K562 (cell line): ENCODE results near the gene DPY19L1. TPM values are rescaled to one million over a fixed set of nuclear protein-coding genes. Genes with fewer than 3 reads are reported as not detected.

Source experiments
- ATAC-seq: fragments of 200-7000 bp; cut with Tn5 transposase; 3 replicates; pipeline ENCODE4 v1.9.1; 2020; ENCODE audit warnings: moderate library complexity
- BruUV-seq: library from RNA; stranded (reverse); fragments of 400-500 nt; replicated peaks from 2 replicates; lab custom pipeline; 2021; lab: Mats Ljungman, UMichigan
- CTCF ChIA-PET: fragments of 300-600 bp; formaldehyde crosslinking; extraction: SDS; loops from one replicate; lab custom pipeline; 2021; ENCODE audit warnings: low intra/inter-chr PET ratio; lab: Yijun Ruan, JAX
- POLR2A ChIA-PET: fragments of 300-600, 350-650 bp; sonication (Branson Sonifier 250); formaldehyde crosslinking; extraction: SDS; loops from one replicate; lab custom pipeline; 2021; ENCODE audit warnings: antibody characterized with exemption, inconsistent platforms; lab: Yijun Ruan, JAX
- DNase-seq, 4 experiments: peaks; one replicate each; pipeline versions ENCODE4 v3.0.0 to v3.0.0-alpha.2; 2011 to 2018; ENCODE audit warnings: low spot score in 3 of 4, mixed read lengths in 3 of 4; ENCODE audit errors: extremely low read depth in 1 of 4
- FAIRE-seq: peaks from 2 replicates; lab custom pipeline; 2011; peaks lifted over from hg19 to GRCh38; lab: Jason Lieb, UNC
- H2AFZ ChIP-seq: 2 replicates; pipeline ENCODE4 v1.6.0; 2011; ENCODE audit warnings: low read depth, low read length, control low read depth, inconsistent platforms
- H3K27ac ChIP-seq: fragments of 200-600 bp; 3 replicates; pipeline ENCODE4 v1.8.0; 2011; ENCODE audit warnings: low read depth, mild to moderate bottlenecking, control low read depth, inconsistent platforms, low read length, moderate library complexity, mixed read lengths; ENCODE audit errors: extremely low read depth
- H3K27me3 ChIP-seq, 2 experiments: fragments of 300-600 bp in 1 of 2; 2 replicates in 1 of 2; 3 replicates in 1 of 2; pipeline versions ENCODE4 v1.6.0 to v1.8.0; 2011; ENCODE audit warnings: inconsistent platforms in 2 of 2, low read length in 2 of 2, mild to moderate bottlenecking in 1 of 2, mixed read lengths in 1 of 2, moderate library complexity in 1 of 2; ENCODE audit not compliant: control insufficient read depth in 2 of 2, insufficient read depth in 2 of 2
- H3K36me3 ChIP-seq: fragments of 300-600 bp; 3 replicates; pipeline ENCODE4 v1.8.0; 2011; ENCODE audit warnings: mild to moderate bottlenecking, low read length, inconsistent platforms; ENCODE audit not compliant: control insufficient read depth, insufficient read depth
- H3K4me1 ChIP-seq, 2 experiments: fragments of 200-600 bp in 1 of 2; replicated peaks in 1 of 2; 2 replicates in 1 of 2; 3 replicates in 1 of 2; pipeline versions ENCODE4 v1.5.1 to v1.8.0; 2011; ENCODE audit warnings: inconsistent platforms in 2 of 2, low read length in 2 of 2, mild to moderate bottlenecking in 1 of 2, mixed read lengths in 1 of 2, moderate library complexity in 1 of 2; ENCODE audit not compliant: control insufficient read depth in 2 of 2, insufficient read depth in 2 of 2
- H3K4me2 ChIP-seq: 2 replicates; pipeline ENCODE4 v1.6.1; 2011; ENCODE audit warnings: low read length, control low read depth, inconsistent platforms, mixed read lengths; ENCODE audit not compliant: insufficient read depth
- H3K4me3 ChIP-seq: fragments of 200-600 bp; sonication (generic), shearing (Covaris generic); 2 replicates; pipeline ENCODE4 v1.5.1; 2016; ENCODE audit warnings: control low read depth, inconsistent platforms
- H3K79me2 ChIP-seq: fragments of 200-600 bp; 3 replicates; pipeline ENCODE4 v1.8.0; 2011; ENCODE audit warnings: low read length, inconsistent platforms; ENCODE audit not compliant: control insufficient read depth, insufficient read depth
- H3K9ac ChIP-seq, 2 experiments: 2 replicates each; pipeline versions ENCODE4 v1.6.0 to v1.6.1; 2011; ENCODE audit warnings: low read depth in 2 of 2, low read length in 2 of 2, control low read depth in 1 of 2, inconsistent platforms in 1 of 2, mild to moderate bottlenecking in 1 of 2, mixed read lengths in 1 of 2; ENCODE audit not compliant: insufficient read depth in 1 of 2
- H3K9me1 ChIP-seq: one replicate; pipeline ENCODE4 v1.6.0; 2011; ENCODE audit warnings: inconsistent platforms, mild to moderate bottlenecking, low read length, moderate library complexity; ENCODE audit not compliant: control insufficient read depth, insufficient read depth
- H3K9me3 ChIP-seq: replicated peaks from 2 replicates; pipeline ENCODE4 v1.5.1; 2011; ENCODE audit warnings: low read depth, low read length, inconsistent platforms; ENCODE audit not compliant: control insufficient read depth, insufficient read depth
- H4K20me1 ChIP-seq: replicated peaks from 2 replicates; pipeline ENCODE4 v1.6.1; 2011; ENCODE audit warnings: low read length, inconsistent platforms, mixed read lengths; ENCODE audit not compliant: control insufficient read depth, insufficient read depth
- HMBOX1 ChIP-seq: sonication (generic); IDR thresholded peaks from 2 replicates; pipeline ENCODE4 v1.6.1; 2016
- ZFP91 ChIP-seq: sonication (generic); formaldehyde crosslinking; IDR thresholded peaks from 2 replicates; pipeline ENCODE4 v1.8.0; 2022; ENCODE audit warnings: mild to moderate bottlenecking, missing genetic modification reagents
- WGBS: fragments of 100-300 bp; shearing (Covaris generic); methylation state at CpG from one replicate; pipeline ENCODE4 v1.1.6; 2016; ENCODE audit warnings: low coverage, mixed read lengths; ENCODE audit not compliant: insufficient coverage; ENCODE audit errors: missing lambda C conversion rate; 5-methylcytosine and 5-hydroxymethylcytosine counted together
- in situ Hi-C: fragments of 300-500 bp; cut with MboI; formaldehyde crosslinking; loops from 4 replicates; pipeline ENCODE4 v1.15.0; 2018; ENCODE audit warnings: inconsistent platforms, mixed read lengths
- intact Hi-C: fragments of 100-400 bp; cut with micrococcal nuclease; formaldehyde crosslinking; loops from 2 replicates; pipeline ENCODE4 v1.14.2; 2022
- polyA plus RNA-seq, 8 experiments: library from polyadenylated mRNA; depleted of rRNA in 4 of 8; stranded (reverse) in 5 of 8; unstranded in 3 of 8; fragments of >200 nt; fragmentation: Nextera tagmentation in 2 of 8; fragmentation: Illumina TruSeq in 1 of 8; extraction: Ambion mirVana in 2 of 8; extraction: Trizol in 1 of 8; gene quantifications; 2 replicates each; pipeline versions ENCODE4 v1.2.1 to v1.2.3, GENCODE V29; 2011 to 2014; ENCODE audit warnings: inconsistent platforms in 1 of 8, missing spikeins in 1 of 8
- total RNA-seq, 7 experiments: library from RNA; depleted of rRNA in 6 of 7; stranded (reverse); fragments of >200 nt in 6 of 7; fragmentation: Illumina TruSeq in 2 of 7; extraction: Trizol in 2 of 7; gene quantifications; 2 replicates each; pipeline versions ENCODE4 v1.2.1 to v1.2.3, GENCODE V29; 2011 to 2021; ENCODE audit warnings: low replicate concordance in 1 of 7
- TF ChIP-seq, protein P1 (sequence below): fragments of 450-650 bp; IDR thresholded peaks from 2 replicates; pipeline ENCODE4 v1.6.1; 2016; ENCODE audit warnings: mild to moderate bottlenecking, moderate library complexity

DPY19L1 gene
- total and polyA plus RNA-seq, 9 of the 15 experiments (the other 6 are each of a cell fraction or from before 2014, with no cell fraction given), result 4.0 to 34.3 (median 22.1) TPM

DNA sequence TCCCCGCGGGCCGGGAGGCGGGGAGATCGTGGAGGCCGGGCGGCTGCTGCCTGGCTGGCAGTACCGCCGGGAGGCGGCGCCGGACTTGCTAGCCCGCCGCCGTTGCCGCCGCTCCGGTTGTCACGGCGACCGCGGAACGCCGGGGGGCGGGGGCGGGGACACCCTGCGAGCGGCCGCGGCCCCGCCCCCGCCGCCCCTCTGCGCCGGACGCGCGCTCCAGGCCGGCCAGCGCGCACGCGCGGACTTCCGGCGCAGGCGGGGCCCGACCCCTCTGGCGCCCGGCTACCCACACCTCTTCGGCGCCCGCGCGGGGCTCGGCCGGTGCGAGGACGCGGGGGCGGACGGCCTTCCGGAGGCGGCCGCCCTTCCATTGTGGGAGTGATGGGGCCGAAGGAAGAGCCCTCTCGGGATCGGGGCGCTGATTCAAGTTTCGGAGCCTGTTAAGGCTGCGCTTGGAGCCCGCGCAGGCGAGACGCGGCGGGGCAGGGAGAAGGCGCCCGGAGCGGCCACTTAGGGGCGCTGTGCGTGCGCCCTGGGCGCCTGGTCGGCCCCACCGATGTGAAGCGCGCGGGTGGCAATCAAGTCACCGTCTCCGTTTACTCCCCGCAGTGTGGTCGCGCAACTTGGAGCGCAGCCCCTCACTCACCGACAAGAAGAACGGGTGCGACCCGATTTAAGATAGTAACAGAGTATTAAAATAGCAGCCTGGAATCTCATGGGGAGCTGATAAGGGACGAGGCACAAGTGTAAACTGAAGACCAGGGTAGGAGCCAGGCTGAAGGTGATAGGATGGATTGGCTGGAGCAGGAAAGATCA lies 449 bp upstream of the DPY19L1 start:
- CTCF ChIA-PET, result interaction anchor here (0.7 to 2.8 kb wide), 2 partner anchors 214 to 500 kb away, joined by 3 to 8 read pairs; no protein-coding TSS in a partner anchor
- POLR2A ChIA-PET, result interaction anchor here (0.6 to 0.8 kb wide), 2 partner anchors 9 to 468 kb away, joined by 3 to 4 read pairs; no protein-coding TSS in a partner anchor
- TF ChIP-seq, protein P1, sequence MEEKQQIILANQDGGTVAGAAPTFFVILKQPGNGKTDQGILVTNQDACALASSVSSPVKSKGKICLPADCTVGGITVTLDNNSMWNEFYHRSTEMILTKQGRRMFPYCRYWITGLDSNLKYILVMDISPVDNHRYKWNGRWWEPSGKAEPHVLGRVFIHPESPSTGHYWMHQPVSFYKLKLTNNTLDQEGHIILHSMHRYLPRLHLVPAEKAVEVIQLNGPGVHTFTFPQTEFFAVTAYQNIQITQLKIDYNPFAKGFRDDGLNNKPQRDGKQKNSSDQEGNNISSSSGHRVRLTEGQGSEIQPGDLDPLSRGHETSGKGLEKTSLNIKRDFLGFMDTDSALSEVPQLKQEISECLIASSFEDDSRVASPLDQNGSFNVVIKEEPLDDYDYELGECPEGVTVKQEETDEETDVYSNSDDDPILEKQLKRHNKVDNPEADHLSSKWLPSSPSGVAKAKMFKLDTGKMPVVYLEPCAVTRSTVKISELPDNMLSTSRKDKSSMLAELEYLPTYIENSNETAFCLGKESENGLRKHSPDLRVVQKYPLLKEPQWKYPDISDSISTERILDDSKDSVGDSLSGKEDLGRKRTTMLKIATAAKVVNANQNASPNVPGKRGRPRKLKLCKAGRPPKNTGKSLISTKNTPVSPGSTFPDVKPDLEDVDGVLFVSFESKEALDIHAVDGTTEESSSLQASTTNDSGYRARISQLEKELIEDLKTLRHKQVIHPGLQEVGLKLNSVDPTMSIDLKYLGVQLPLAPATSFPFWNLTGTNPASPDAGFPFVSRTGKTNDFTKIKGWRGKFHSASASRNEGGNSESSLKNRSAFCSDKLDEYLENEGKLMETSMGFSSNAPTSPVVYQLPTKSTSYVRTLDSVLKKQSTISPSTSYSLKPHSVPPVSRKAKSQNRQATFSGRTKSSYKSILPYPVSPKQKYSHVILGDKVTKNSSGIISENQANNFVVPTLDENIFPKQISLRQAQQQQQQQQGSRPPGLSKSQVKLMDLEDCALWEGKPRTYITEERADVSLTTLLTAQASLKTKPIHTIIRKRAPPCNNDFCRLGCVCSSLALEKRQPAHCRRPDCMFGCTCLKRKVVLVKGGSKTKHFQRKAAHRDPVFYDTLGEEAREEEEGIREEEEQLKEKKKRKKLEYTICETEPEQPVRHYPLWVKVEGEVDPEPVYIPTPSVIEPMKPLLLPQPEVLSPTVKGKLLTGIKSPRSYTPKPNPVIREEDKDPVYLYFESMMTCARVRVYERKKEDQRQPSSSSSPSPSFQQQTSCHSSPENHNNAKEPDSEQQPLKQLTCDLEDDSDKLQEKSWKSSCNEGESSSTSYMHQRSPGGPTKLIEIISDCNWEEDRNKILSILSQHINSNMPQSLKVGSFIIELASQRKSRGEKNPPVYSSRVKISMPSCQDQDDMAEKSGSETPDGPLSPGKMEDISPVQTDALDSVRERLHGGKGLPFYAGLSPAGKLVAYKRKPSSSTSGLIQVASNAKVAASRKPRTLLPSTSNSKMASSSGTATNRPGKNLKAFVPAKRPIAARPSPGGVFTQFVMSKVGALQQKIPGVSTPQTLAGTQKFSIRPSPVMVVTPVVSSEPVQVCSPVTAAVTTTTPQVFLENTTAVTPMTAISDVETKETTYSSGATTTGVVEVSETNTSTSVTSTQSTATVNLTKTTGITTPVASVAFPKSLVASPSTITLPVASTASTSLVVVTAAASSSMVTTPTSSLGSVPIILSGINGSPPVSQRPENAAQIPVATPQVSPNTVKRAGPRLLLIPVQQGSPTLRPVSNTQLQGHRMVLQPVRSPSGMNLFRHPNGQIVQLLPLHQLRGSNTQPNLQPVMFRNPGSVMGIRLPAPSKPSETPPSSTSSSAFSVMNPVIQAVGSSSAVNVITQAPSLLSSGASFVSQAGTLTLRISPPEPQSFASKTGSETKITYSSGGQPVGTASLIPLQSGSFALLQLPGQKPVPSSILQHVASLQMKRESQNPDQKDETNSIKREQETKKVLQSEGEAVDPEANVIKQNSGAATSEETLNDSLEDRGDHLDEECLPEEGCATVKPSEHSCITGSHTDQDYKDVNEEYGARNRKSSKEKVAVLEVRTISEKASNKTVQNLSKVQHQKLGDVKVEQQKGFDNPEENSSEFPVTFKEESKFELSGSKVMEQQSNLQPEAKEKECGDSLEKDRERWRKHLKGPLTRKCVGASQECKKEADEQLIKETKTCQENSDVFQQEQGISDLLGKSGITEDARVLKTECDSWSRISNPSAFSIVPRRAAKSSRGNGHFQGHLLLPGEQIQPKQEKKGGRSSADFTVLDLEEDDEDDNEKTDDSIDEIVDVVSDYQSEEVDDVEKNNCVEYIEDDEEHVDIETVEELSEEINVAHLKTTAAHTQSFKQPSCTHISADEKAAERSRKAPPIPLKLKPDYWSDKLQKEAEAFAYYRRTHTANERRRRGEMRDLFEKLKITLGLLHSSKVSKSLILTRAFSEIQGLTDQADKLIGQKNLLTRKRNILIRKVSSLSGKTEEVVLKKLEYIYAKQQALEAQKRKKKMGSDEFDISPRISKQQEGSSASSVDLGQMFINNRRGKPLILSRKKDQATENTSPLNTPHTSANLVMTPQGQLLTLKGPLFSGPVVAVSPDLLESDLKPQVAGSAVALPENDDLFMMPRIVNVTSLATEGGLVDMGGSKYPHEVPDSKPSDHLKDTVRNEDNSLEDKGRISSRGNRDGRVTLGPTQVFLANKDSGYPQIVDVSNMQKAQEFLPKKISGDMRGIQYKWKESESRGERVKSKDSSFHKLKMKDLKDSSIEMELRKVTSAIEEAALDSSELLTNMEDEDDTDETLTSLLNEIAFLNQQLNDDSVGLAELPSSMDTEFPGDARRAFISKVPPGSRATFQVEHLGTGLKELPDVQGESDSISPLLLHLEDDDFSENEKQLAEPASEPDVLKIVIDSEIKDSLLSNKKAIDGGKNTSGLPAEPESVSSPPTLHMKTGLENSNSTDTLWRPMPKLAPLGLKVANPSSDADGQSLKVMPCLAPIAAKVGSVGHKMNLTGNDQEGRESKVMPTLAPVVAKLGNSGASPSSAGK, result peak; percentile 52; the same call in 1 of the 2 replicates
- TF ChIP-seq HMBOX1 (no peak), ZFP91 (CRISPR knock-in tag) (0 out of 2 replicates have a peak, but pooled peaks have one; percentile 39)

More for the DNA sequence above, 449 bp upstream of the DPY19L1 start:
- ATAC-seq (peak; percentile 89), DNase-seq (peak; percentile 94 to 96 (median 96)), FAIRE-seq (no peak)
- no peaks in the 10 kb centered on the region for H3K9me3 ChIP-seq
- peak overlapping the region; percentile 84 for H3K4me2 ChIP-seq
- H3K36me3 ChIP-seq, result no peaks in the 10 kb centered on the region
- no peaks in the 10 kb centered on the region for H3K27me3 ChIP-seq
- H3K4me1 ChIP-seq, result peaks cover 10 to 14% of the 10 kb centered on the region in 2 experiments
- WGBS, result 1% methylated on average over 42 of the region's 100 CpGs
- in situ Hi-C loops (no loop called here), intact Hi-C loops (loop anchor here (2.0 to 10.0 kb wide), 5 partner anchors 35 to 363 kb away; no protein-coding TSS in a partner anchor)
- H2AFZ ChIP-seq, result peak overlapping the region; percentile 96
- no peaks in the 10 kb centered on the region for H3K9me1 ChIP-seq
- no TSS peak for BruUV-seq
- peaks cover 41% of the 10 kb centered on the region for H3K79me2 ChIP-seq
- no peaks in the 10 kb centered on the region for H4K20me1 ChIP-seq
- H3K4me3 ChIP-seq, result peak overlapping the region; percentile 84
- peak overlapping the region; percentile 55 for H3K27ac ChIP-seq
- peak overlapping the region; percentile 48 to 89 for H3K9ac ChIP-seq
